Measurements from ENCODE around the gene LRRC46.

DNA sequence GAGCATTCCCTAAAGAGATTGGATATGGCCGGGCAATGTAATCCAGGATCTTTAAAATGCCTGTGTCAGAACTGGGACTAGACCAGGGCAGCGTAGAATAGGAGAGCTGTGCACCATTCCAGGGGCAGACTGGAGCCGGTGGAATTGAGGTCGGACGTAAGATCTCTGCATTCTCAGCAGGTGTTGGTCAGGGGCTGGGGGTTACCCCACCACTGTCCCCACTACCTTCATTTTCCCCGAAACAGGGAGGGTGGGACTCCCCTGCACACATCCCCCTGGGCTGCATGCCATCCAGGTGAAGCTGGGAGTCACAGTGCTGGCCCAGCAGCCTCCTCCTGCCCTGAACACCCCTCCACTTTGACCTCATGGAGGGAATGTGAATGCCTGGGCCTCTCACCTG lies 27.7 kb upstream of the LRRC46 start:
- TF ChIP-seq CTCF (IDR thresholded peaks at IDR 0.05) (no peak), EZH2 (IDR thresholded peaks at IDR 0.05; ENCODE audit: borderline replicate concordance, insufficient read depth, low read depth, low read length, poor library complexity, severe bottlenecking) (no peak)
